ENCODE results near the gene PGR.

DNA sequence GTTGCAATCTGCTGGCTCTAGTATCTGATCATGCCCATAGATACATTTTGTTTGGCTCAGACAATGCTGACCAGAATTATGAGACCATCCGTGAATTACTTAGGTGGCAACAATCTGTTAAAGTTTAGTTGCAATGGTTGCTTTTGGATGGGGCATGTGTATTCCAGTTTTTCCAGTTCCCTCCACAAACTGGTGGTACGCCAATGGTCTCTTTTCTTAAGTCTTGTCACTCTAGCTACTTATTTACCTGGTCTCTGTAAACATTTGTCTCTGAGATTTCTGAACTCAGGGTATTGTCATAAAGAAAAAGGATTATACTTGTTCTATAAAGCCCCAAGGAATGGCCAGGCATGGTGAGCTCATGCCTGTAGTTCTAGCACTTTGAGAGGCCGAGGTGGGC lies 65.9 kb downstream of the PGR start:
- TF ChIP-seq, protein P1, sequence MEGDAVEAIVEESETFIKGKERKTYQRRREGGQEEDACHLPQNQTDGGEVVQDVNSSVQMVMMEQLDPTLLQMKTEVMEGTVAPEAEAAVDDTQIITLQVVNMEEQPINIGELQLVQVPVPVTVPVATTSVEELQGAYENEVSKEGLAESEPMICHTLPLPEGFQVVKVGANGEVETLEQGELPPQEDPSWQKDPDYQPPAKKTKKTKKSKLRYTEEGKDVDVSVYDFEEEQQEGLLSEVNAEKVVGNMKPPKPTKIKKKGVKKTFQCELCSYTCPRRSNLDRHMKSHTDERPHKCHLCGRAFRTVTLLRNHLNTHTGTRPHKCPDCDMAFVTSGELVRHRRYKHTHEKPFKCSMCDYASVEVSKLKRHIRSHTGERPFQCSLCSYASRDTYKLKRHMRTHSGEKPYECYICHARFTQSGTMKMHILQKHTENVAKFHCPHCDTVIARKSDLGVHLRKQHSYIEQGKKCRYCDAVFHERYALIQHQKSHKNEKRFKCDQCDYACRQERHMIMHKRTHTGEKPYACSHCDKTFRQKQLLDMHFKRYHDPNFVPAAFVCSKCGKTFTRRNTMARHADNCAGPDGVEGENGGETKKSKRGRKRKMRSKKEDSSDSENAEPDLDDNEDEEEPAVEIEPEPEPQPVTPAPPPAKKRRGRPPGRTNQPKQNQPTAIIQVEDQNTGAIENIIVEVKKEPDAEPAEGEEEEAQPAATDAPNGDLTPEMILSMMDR (IDR thresholded peaks at IDR 0.05), result no peak
- TF ChIP-seq POLR2A (IDR thresholded peaks at IDR 0.05), result no peak

All from suprapubic skin (tissue), 3 donors.